ENCODE data around the gene KDR.

Gene KDR

DNA sequence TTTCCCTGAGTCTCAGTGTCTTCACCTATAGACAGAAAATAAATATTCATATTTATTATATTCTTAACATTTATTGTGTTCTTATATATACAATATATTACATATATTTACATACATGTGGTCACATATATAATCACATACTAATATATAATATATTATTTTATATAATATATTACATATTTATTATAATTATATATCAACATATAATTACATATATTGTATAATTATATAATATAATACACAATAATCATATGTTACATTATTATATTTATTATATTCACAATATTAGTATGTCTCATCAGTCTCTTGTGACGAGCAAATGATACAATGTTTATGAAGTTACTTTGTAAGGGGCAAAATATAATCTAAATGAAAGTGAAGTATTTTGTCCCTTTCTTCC lies 87.7 kb downstream of the KDR start:
- no peaks in the 10 kb centered on the region for H3K36me3 Mint-ChIP-seq
- DNase-seq (ENCODE audit: low spot score in 2 of 2) (no peak), ATAC-seq (ENCODE audit: low read depth) (no peak)
- H3K4me1 Mint-ChIP-seq = no peaks in the 10 kb centered on the region
- H3K27me3 Mint-ChIP-seq = peaks cover 4% of the 10 kb centered on the region
- no peak overlapping the region for H3K4me3 Mint-ChIP-seq
- peaks cover 4% of the 10 kb centered on the region for H3K9me3 Mint-ChIP-seq
- H3K27ac Mint-ChIP-seq = no peak overlapping the region

- Mint-ChIP-seq H3K27ac (no peak overlapping the region), H3K4me1 (no peaks in the 10 kb centered on the region), H3K9me3 (no peaks in the 10 kb centered on the region), H3K36me3 (no peaks in the 10 kb centered on the region), H3K27me3 (peaks cover 3% of the 10 kb centered on the region), H3K4me3 (no peak overlapping the region)
- ATAC-seq (ENCODE audit: low read depth) (no peak), DNase-seq (ENCODE audit: low spot score in 2 of 2) (no peak)
Observed at GRCh38 chr4:55036405-55036804, 89.0 kb downstream of the KDR start.

- Mint-ChIP-seq H3K4me3 (no peak overlapping the region), H3K4me1 (no peaks in the 10 kb centered on the region), H3K36me3 (no peaks in the 10 kb centered on the region), H3K9me3 (no peaks in the 10 kb centered on the region), H3K27ac (no peak overlapping the region), H3K27me3 (peaks cover 3% of the 10 kb centered on the region)
- no peak for ATAC-seq (ENCODE audit: low read depth)
- DNase-seq (ENCODE audit: low spot score in 2 of 2) = no peak
Observed at GRCh38 chr4:55035892-55036291, 89.5 kb downstream of the KDR start.

- no peak for ATAC-seq (ENCODE audit: low read depth)
- Mint-ChIP-seq H3K27ac (no peak overlapping the region), H3K4me3 (no peak overlapping the region), H3K4me1 (no peaks in the 10 kb centered on the region), H3K9me3 (no peaks in the 10 kb centered on the region), H3K27me3 (peaks cover 3% of the 10 kb centered on the region), H3K36me3 (no peaks in the 10 kb centered on the region)
- no peak for DNase-seq (ENCODE audit: low spot score in 2 of 2)
Observed at GRCh38 chr4:55033296-55033695, 92.1 kb downstream of the KDR start.

GRCh38 chr4:55032788-55033187 lies 92.6 kb downstream of the KDR start:
- no peaks in the 10 kb centered on the region for H3K36me3 Mint-ChIP-seq
- ATAC-seq (ENCODE audit: low read depth) = no peak
- H3K4me1 Mint-ChIP-seq = no peaks in the 10 kb centered on the region
- no peaks in the 10 kb centered on the region for H3K9me3 Mint-ChIP-seq
- H3K27me3 Mint-ChIP-seq = no peaks in the 10 kb centered on the region
- H3K4me3 Mint-ChIP-seq = no peak overlapping the region
- no peak overlapping the region for H3K27ac Mint-ChIP-seq
- DNase-seq (ENCODE audit: low spot score in 2 of 2) = no peak

DNA sequence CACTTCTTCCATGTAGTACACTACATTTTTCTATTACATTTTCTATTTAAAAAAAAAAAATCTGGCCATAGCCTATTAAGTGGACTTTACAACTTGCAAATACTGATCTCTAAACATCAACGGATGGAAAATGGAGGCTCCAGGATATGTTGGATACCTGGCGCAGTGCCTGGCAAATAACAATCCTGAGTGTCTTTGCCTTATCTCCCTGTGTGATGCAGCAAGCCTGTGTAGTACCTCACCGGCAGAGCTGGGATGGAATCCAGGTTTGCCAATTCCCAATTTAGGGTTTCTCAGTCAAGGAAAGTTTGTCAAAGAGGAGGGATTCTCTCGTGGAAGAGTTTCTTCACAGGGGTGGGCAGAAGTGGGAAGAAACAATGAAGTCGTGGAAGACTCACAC lies 93.2 kb downstream of the KDR start:
- H3K27me3 Mint-ChIP-seq = no peaks in the 10 kb centered on the region
- H3K9me3 Mint-ChIP-seq = no peaks in the 10 kb centered on the region
- H3K4me1 Mint-ChIP-seq = no peaks in the 10 kb centered on the region
- H3K4me3 Mint-ChIP-seq = no peak overlapping the region
- H3K36me3 Mint-ChIP-seq = no peaks in the 10 kb centered on the region
- ATAC-seq (ENCODE audit: low read depth) (no peak), DNase-seq (ENCODE audit: low spot score in 2 of 2) (no peak)
- no peak overlapping the region for H3K27ac Mint-ChIP-seq

- H3K4me3 Mint-ChIP-seq = no peak overlapping the region
- no peak for ATAC-seq (ENCODE audit: low read depth)
Observed at GRCh38 chr4:55031158-55031557, 94.2 kb downstream of the KDR start.

GRCh38 chr4:55030589-55030988 lies 94.8 kb downstream of the KDR start:
- H3K27ac Mint-ChIP-seq = no peak overlapping the region
- H3K9me3 Mint-ChIP-seq = no peaks in the 10 kb centered on the region
- H3K27me3 Mint-ChIP-seq = no peaks in the 10 kb centered on the region
- no peak overlapping the region for H3K4me3 Mint-ChIP-seq
- H3K36me3 Mint-ChIP-seq = no peaks in the 10 kb centered on the region
- no peak for DNase-seq (ENCODE audit: low spot score in 2 of 2)
- no peaks in the 10 kb centered on the region for H3K4me1 Mint-ChIP-seq
- ATAC-seq (ENCODE audit: low read depth) = no peak

More at GRCh38 chr4:55031158-55031557, 94.2 kb downstream of the KDR start:
- Mint-ChIP-seq H3K36me3 (no peaks in the 10 kb centered on the region), H3K27ac (no peak overlapping the region), H3K27me3 (no peaks in the 10 kb centered on the region), H3K9me3 (no peaks in the 10 kb centered on the region), H3K4me1 (no peaks in the 10 kb centered on the region)
- no peak for DNase-seq (ENCODE audit: low spot score in 2 of 2)

DNA sequence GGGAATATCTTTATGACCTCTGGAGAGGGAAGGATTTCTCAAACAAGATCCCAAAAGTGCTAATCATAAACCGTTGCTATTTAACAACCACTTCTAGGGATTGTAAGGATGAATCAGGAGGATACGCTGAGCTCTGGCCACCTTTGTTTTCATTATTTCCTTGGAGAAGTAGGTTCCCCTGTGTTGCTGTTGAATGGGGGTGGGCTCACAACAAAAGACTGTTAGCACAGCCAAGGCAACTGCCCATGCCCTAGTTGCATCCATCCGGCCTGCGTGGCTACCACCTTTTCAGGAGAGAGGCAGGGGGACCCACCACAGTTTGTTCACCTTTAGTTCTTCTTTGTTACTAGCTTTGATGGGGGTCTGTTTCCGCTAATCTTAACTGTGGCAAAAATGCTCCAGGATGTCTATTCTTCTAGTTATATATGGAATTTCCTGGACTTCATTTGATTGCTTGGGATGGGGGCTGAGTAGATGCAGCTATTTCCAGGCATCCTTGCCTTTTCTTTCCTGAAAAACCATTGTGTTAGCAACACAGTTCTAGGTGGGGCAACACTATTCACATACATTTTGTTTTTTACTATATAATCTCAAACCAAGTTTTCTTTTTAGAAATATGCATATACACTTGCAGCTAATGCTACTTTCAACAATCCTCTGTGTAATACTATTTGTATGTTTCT lies 95.4 kb downstream of the KDR start:
- ATAC-seq (ENCODE audit: low read depth) (no peak), DNase-seq (ENCODE audit: low spot score in 2 of 2) (no peak)
- no peaks in the 10 kb centered on the region for H3K4me1 Mint-ChIP-seq
- H3K27me3 Mint-ChIP-seq = no peaks in the 10 kb centered on the region
- H3K36me3 Mint-ChIP-seq = no peaks in the 10 kb centered on the region
- no peak overlapping the region for H3K4me3 Mint-ChIP-seq
- no peaks in the 10 kb centered on the region for H3K9me3 Mint-ChIP-seq
- H3K27ac Mint-ChIP-seq = no peak overlapping the region

DNA sequence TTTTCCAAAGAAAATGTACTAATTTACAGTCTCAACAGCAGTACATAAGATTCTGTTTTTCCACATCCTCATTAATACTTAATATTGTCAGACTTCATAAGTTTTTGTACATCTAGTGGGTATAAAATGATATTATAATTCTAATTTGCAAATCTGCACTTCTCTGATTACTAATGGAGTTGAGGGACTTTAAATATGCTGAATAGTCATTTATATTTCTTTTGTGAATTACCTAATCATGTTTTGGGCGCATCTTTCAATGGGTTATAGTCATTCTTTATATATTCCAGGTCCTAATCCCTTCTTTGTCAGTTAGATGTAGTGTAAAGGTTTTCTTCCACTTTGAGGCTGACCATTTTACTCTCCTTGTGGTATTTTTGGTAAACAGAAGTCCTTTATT lies 96.1 kb downstream of the KDR start:
- H3K36me3 Mint-ChIP-seq = no peaks in the 10 kb centered on the region
- no peak overlapping the region for H3K4me3 Mint-ChIP-seq
- ATAC-seq (ENCODE audit: low read depth) (no peak), DNase-seq (ENCODE audit: low spot score in 2 of 2) (no peak)
- H3K9me3 Mint-ChIP-seq = no peaks in the 10 kb centered on the region
- no peaks in the 10 kb centered on the region for H3K27me3 Mint-ChIP-seq
- H3K27ac Mint-ChIP-seq = no peak overlapping the region
- no peaks in the 10 kb centered on the region for H3K4me1 Mint-ChIP-seq
